Umbilical cord (tissue), 2 donors: Measurements from ENCODE around the gene B3GALNT2. TPM values are rescaled to one million over a fixed set of nuclear protein-coding genes. Genes with fewer than 3 reads are reported as not detected.

Experiments
- DNase-seq: peaks from one replicate; pipeline ENCODE4 v3.0.0-alpha.2; 2015; ENCODE audit warnings: low spot score
- total RNA-seq: library from RNA; depleted of rRNA; stranded (reverse); fragments of >200 nt; gene quantifications from one replicate; pipeline ENCODE4 v1.2.3, GENCODE V29; 2014; ENCODE audit warnings: low replicate concordance; ENCODE audit not compliant: insufficient read depth

The B3GALNT2 gene
- total RNA-seq, 1 donor from 2014 or later: 71.7 TPM

GRCh38 chr1:235455097-235455496 lies 49.2 kb downstream of the B3GALNT2 start:
- no peak for DNase-seq

GRCh38 chr1:235454021-235454420 lies 50.2 kb downstream of the B3GALNT2 start:
- DNase-seq: no peak

- no peak for DNase-seq
These were observed 53.3 kb downstream of the B3GALNT2 start for GRCh38 chr1:235450886-235451483.

GRCh38 chr1:235450433-235450832 lies 53.8 kb downstream of the B3GALNT2 start:
- no peak for DNase-seq

GRCh38 chr1:235448616-235449015 lies 55.6 kb downstream of the B3GALNT2 start:
- no peak for DNase-seq

- no peak for DNase-seq
These were observed 61.3 kb downstream of the B3GALNT2 start for GRCh38 chr1:235442788-235443429.

- DNase-seq: no peak
These were observed 63.0 kb downstream of the B3GALNT2 start for GRCh38 chr1:235441159-235441685.

GRCh38 chr1:235434001-235434400 lies 70.3 kb downstream of the B3GALNT2 start:
- DNase-seq: no peak

- no peak for DNase-seq
These were observed 73.3 kb downstream of the B3GALNT2 start for GRCh38 chr1:235430991-235431390.

- no peak for DNase-seq
These were observed 75.1 kb downstream of the B3GALNT2 start for GRCh38 chr1:235429143-235429542.

GRCh38 chr1:235427447-235427846 lies 76.8 kb downstream of the B3GALNT2 start:
- DNase-seq: no peak

GRCh38 chr1:235426680-235427079 lies 77.6 kb downstream of the B3GALNT2 start:
- DNase-seq: no peak

- no peak for DNase-seq
These were observed 78.1 kb downstream of the B3GALNT2 start for GRCh38 chr1:235426143-235426542.

- no peak for DNase-seq
These were observed 78.9 kb downstream of the B3GALNT2 start for GRCh38 chr1:235425357-235425756.

- no peak for DNase-seq
These were observed 80.2 kb downstream of the B3GALNT2 start for GRCh38 chr1:235424092-235424491.

- no peak for DNase-seq
These were observed 81.0 kb downstream of the B3GALNT2 start for GRCh38 chr1:235423214-235423652.

- peak; percentile 30 for DNase-seq
These were observed 82.5 kb downstream of the B3GALNT2 start for GRCh38 chr1:235421751-235422150.

GRCh38 chr1:235417086-235417697 lies 87.1 kb downstream of the B3GALNT2 start:
- DNase-seq: peak; percentile 82

- no peak for DNase-seq
These were observed 87.6 kb downstream of the B3GALNT2 start for GRCh38 chr1:235416662-235417049.

GRCh38 chr1:235415008-235415904 lies 89.0 kb downstream of the B3GALNT2 start:
- DNase-seq: peak; percentile 56
